Hindlimb muscle (tissue), 1 donor: ENCODE results near the gene ACSM6. TPM values are rescaled to one million over a fixed set of nuclear protein-coding genes. Genes with fewer than 3 reads are reported as not detected.
"Not testable (repeated sequence)": the region's sequence is repeated elsewhere in the genome, so short reads cannot be mapped to it uniquely, and the experiment has no call there.

Experiments
- DNase-seq: peaks from one replicate; pipeline ENCODE4 v3.0.0-alpha.2; 2013
- polyA plus RNA-seq: library from polyadenylated mRNA; unstranded; fragments of 120-200 nt; gene quantifications from one replicate; pipeline ENCODE4 v1.2.1, GENCODE V29; 2013; ENCODE audit not compliant: insufficient read length

The ACSM6 gene
- polyA plus RNA-seq, 1 donor = not detected

- DNase-seq = no peak
These were observed 23.4 kb downstream of the ACSM6 start for GRCh38 chr10:95217476-95217875.

- no peak for DNase-seq
These were observed 26.5 kb downstream of the ACSM6 start for GRCh38 chr10:95220539-95220938.

- DNase-seq = no peak
These were observed 27.1 kb downstream of the ACSM6 start for GRCh38 chr10:95221124-95221523.

GRCh38 chr10:95225136-95225535, 31.1 kb downstream of the ACSM6 start:
- DNase-seq = no peak

GRCh38 chr10:95228934-95229723, 35.1 kb downstream of the ACSM6 start:
- DNase-seq = not testable (repeated sequence)

GRCh38 chr10:95229724-95230627, 35.9 kb downstream of the ACSM6 start:
- DNase-seq = no peak

- DNase-seq = peak; percentile 40
These were observed 36.9 kb downstream of the ACSM6 start for GRCh38 chr10:95230677-95231586.

- no peak for DNase-seq
These were observed 39.5 kb downstream of the ACSM6 start for GRCh38 chr10:95233377-95234034.

GRCh38 chr10:95234951-95235350, 40.9 kb downstream of the ACSM6 start:
- no peak for DNase-seq

GRCh38 chr10:95235676-95236067, 41.6 kb downstream of the ACSM6 start:
- no peak for DNase-seq

GRCh38 chr10:95236068-95236903, 42.2 kb downstream of the ACSM6 start:
- no peak for DNase-seq

GRCh38 chr10:95237376-95238170, 43.5 kb downstream of the ACSM6 start:
- DNase-seq = no peak

- not testable (repeated sequence) for DNase-seq
These were observed 46.1 kb downstream of the ACSM6 start for GRCh38 chr10:95240096-95240495.

- no peak for DNase-seq
These were observed 46.8 kb downstream of the ACSM6 start for GRCh38 chr10:95240811-95241210.

GRCh38 chr10:95241533-95241932, 47.5 kb downstream of the ACSM6 start:
- no peak for DNase-seq

- no peak for DNase-seq
These were observed 48.7 kb downstream of the ACSM6 start for GRCh38 chr10:95242581-95243317.

- no peak for DNase-seq
These were observed 49.2 kb downstream of the ACSM6 start for GRCh38 chr10:95243318-95243617.

GRCh38 chr10:95244152-95244551, 50.1 kb downstream of the ACSM6 start:
- no peak for DNase-seq

GRCh38 chr10:95245425-95246055, 51.5 kb downstream of the ACSM6 start:
- no peak for DNase-seq
